Measurements from ENCODE around the gene COL4A2.

Gene COL4A2

DNA sequence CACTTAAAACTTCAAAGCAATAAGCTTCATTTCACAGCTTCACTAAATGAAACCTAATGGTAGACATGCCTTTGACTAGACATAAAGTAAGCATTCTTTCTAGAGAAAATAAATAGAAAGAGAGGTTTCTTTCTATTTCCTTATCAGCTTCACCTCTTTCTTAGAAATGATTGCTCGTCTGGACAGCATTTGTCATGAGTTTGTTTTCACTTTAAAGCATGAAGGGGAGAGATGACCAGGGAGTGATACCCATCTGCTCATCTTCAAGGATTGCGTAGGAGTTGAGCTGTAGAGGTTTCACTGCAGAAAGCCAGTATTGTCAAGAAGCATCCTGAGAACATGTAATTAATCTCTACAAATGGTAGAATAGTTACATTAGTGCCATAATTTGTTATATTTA lies 61.3 kb downstream of the COL4A2 start:
- TF ChIP-seq, protein P1, sequence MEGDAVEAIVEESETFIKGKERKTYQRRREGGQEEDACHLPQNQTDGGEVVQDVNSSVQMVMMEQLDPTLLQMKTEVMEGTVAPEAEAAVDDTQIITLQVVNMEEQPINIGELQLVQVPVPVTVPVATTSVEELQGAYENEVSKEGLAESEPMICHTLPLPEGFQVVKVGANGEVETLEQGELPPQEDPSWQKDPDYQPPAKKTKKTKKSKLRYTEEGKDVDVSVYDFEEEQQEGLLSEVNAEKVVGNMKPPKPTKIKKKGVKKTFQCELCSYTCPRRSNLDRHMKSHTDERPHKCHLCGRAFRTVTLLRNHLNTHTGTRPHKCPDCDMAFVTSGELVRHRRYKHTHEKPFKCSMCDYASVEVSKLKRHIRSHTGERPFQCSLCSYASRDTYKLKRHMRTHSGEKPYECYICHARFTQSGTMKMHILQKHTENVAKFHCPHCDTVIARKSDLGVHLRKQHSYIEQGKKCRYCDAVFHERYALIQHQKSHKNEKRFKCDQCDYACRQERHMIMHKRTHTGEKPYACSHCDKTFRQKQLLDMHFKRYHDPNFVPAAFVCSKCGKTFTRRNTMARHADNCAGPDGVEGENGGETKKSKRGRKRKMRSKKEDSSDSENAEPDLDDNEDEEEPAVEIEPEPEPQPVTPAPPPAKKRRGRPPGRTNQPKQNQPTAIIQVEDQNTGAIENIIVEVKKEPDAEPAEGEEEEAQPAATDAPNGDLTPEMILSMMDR (IDR thresholded peaks at IDR 0.05; ENCODE audit: insufficient read depth, low read depth, low read length, missing control alignments) = no peak
- no peak for DNase-seq (ENCODE audit: low read depth)
- no peak overlapping the region for H3K4me3 ChIP-seq (ENCODE audit: low read depth, low read length)

DNA sequence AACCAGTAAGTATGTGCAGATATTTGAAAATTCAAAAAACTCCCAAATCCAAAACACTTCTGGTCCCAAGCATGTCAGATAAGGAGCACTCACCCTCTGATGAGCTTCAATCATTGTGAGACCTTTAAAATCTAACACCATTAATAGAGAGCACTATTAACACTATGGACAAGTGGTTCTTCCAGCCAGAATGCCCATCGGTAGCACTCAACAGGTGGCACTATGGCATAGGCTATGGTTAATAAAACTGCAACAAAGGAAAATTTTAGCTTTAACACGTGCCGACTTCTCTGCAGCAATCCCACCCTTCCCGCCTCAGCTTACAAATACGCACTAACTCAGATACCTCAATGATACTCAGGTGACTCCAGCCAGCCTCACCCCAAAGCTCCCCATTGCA lies 62.3 kb downstream of the COL4A2 start:
- H3K4me3 ChIP-seq (ENCODE audit: low read depth, low read length) = no peak overlapping the region
- TF ChIP-seq, protein P1 (IDR thresholded peaks at IDR 0.05; ENCODE audit: insufficient read depth, low read depth, low read length, missing control alignments) = no peak
- DNase-seq (ENCODE audit: low read depth) = no peak

DNA sequence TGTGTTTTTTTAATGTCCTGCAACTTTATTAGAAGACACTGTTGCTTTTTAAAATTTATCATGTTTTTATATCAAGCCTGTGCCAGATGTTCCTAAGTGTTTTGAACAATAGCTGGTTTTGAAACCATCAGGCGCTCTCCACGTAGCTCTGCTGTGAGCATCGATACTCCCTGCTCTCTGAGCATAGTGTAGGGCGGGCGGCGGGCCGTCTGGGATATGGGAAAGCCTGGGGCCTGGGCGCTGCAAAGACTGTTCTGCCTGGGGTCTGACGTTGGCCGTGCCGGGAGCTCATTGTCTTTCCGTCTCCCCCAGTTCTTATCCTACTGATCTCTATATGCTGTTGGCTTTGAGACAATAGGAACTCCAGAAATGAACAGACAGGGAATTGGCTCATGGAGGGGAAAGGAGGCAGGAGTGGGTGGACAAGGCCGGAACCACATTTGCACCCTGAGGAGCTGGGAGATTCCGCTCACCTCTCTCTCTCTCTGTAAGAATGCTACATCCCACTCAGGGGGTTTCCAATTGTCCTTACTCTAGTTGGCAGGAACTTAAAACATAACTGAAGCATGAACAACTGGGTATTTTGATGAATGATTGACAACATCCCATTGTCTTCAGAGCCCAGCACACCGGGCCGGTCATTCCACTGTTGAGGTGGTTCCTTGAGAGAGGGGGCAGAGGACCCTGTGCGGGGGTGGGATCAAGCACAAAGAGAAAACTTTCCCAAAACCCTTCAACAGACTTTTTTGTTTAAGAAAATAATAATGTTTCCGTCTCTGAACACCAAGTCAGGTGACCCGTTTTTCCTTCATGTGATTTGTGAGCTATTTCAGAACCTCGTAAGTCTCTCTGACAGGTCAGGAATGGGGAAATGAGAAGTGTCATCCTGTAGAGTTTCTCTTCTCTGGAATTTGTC lies 64.7 kb downstream of the COL4A2 start:
- DNase-seq (ENCODE audit: low read depth) = peak; percentile 36
- TF ChIP-seq, protein P1 (IDR thresholded peaks at IDR 0.05; ENCODE audit: insufficient read depth, low read depth, low read length, missing control alignments) = no peak
- H3K4me3 ChIP-seq (ENCODE audit: low read depth, low read length) = no peak overlapping the region

DNA sequence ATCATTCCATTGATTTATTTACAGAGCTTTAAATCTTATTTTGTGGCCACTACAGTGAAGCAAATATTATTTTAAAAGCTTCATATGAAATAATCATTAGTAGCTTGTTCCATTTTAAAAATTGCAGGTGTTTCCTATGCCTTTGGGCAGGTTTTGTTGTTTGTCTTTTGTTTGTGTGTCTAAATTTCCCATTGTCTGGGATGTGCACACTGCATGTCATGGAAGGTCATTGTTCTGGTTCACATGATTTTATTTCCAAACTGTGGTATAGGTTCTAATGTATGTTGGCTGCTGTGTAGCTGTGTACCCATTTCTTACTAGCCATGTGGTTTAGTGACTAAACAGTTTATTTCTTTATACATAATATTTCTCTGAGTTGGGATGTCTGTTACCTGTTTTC lies 65.6 kb downstream of the COL4A2 start:
- H3K4me3 ChIP-seq (ENCODE audit: low read depth, low read length) = no peak overlapping the region
- no peak for DNase-seq (ENCODE audit: low read depth)
- TF ChIP-seq, protein P1 (IDR thresholded peaks at IDR 0.05; ENCODE audit: insufficient read depth, low read depth, low read length, missing control alignments) = no peak

DNA sequence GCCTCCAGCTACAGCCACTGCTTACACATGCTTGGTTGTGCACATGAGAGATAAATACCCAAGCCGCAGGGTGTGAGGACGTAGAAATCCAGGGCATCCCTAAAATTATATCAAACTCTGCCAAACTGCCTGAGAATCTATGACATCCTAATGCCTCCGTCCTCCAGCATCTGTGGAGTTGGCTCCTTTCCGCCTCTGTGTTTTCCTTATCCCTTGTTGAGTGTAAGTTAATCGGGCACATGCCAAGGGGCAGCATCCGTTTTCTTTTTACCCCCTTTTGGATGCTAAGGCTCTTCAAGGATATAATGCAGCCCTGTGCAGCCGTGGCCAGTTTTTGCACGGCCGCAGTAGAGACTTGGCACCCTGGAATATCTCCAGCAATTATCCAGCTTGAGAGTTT lies 66.5 kb downstream of the COL4A2 start:
- TF ChIP-seq, protein P1 (IDR thresholded peaks at IDR 0.05; ENCODE audit: insufficient read depth, low read depth, low read length, missing control alignments) = no peak
- DNase-seq (ENCODE audit: low read depth) = no peak
- H3K4me3 ChIP-seq (ENCODE audit: low read depth, low read length) = no peak overlapping the region

DNA sequence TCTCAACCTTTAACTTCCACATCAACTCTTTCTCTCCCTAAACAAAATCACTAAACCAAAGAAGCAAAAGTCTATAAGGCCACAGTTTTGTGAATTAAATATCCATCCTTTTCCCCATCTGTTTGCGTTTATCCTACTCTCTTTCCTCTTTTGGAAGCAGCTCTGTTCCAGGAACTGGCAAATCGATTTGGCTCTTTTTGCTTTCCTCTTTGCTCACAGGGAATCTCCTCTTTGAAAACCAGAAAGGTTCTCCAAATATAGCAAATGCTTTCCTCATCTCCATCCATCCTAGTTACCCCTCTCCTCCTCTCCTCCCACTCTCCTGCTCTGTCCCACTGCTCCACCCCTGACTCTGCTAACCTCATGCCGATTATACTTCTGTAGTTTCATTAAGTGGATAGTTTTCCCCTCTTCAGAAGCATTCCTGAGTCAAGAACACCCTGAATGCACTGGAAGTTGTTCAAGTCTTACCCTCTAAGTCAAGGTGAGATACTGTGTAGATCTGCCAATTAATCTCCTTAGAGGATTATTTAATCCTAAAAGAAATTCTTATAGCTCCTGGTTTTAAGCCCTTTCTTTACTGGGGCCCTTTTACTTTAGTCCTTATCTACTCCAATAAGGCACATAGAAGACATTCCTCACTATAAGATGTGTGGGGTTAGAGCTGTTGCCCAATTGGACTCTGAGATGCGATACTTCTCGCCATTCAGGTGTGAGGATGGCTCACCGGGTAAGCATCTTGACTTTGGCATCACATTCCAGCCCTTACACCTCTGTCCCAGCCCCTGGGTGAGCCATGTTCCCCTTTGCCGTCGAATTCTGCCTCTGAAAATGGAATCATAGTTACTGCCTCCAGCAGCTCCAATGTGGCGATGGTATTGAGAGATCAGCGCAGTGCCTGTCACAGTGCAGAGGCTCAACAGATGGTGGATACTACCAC lies 67.6 kb downstream of the COL4A2 start:
- TF ChIP-seq, protein P1 (IDR thresholded peaks at IDR 0.05; ENCODE audit: insufficient read depth, low read depth, low read length, missing control alignments) = no peak
- H3K4me3 ChIP-seq (ENCODE audit: low read depth, low read length) = no peak overlapping the region
- DNase-seq (ENCODE audit: low read depth) = no peak
